ENCODE results near the gene P2RY2. TPM values are rescaled to one million over a fixed set of nuclear protein-coding genes. Genes with fewer than 3 reads are reported as not detected.

Gene P2RY2
- total RNA-seq, 1 experiment from 2014 or later = 0.26 TPM

DNA sequence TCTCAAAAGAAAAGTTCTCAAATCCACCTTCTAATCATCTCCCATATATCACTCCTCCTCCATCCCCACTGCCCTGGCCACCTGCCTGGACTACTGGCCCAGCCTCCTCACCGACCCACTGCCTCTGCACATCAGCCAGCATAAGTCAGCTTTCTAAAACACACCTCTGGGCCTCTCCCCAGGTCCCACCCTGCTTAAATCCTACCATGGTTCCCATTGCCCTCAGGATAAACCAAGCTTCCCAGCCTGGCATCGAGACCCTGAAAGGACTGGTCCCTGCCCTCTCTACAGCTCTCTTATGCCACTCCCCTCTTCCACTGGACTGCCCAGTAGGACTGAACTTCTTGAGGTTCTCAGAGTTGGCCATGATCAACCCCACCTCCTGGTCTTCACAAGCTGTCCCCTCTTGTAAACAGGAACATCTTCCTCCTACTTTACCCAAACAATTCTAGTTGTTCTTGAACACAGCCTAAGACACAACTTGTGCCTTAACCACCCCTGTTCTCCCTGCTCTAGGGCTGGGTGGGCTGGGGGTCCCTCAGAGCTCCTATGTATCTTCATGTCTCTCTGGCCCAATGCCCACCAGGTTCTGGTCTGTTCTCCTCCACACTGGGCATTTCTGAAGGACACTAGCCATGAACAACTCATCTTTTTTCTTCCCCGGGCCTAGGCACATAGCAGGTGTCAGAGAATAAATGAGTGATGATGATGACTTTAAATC is 41.5 kb downstream of the P2RY2 start:
- H3K27me3 Mint-ChIP-seq (ENCODE audit: low read depth) = peaks cover 19% of the 10 kb centered on the region
- H3K4ac ChIP-seq (ENCODE audit: low read depth, low read length) = no peak overlapping the region
- no peaks in the 10 kb centered on the region for H3K79me2 ChIP-seq (ENCODE audit: insufficient read depth, low read length)
- H3K18ac ChIP-seq (ENCODE audit: insufficient read length, low read depth, low read length) = no peak overlapping the region
- no peaks in the 10 kb centered on the region for H3K79me1 ChIP-seq (ENCODE audit: insufficient read depth, low read depth, low read length, poor library complexity, severe bottlenecking)
- no peak overlapping the region; a peak in 1 of 5 replicates for H3K4me3 Mint-ChIP-seq
- H3K23me2 ChIP-seq (ENCODE audit: insufficient read length, low read depth, low read length, poor library complexity, severe bottlenecking) = no peaks in the 10 kb centered on the region
- no peak overlapping the region for H2BK12ac ChIP-seq (ENCODE audit: insufficient read length, low read depth, low read length)
- no peak overlapping the region for H3K56ac ChIP-seq (ENCODE audit: insufficient read length, low read depth, low read length)
- H3K27ac ChIP-seq (ENCODE audit: insufficient read length, low read depth, low read length) = no peak overlapping the region
- no peak overlapping the region for H3K14ac ChIP-seq (ENCODE audit: insufficient read depth, low read length)
- H3K27ac Mint-ChIP-seq = peak overlapping the region in 1 of 3 experiments; percentile 17; a peak in 1 of 7 replicates
- no peaks in the 10 kb centered on the region for H3K36me3 Mint-ChIP-seq (ENCODE audit: insufficient read depth in 1 of 3, low read depth in 3 of 3)
- DNase-seq = peak; percentile 4
- no CpG with 5 or more reads among the region's 3 CpGs for WGBS (ENCODE audit: extremely low coverage, insufficient read length, low lambda C conversion rate)
- H3K27me3 ChIP-seq (ENCODE audit: insufficient read depth, low read length) = peaks cover 2% of the 10 kb centered on the region; the same call in 1 of the 2 replicates
- H3K4me2 ChIP-seq (ENCODE audit: insufficient read depth, insufficient read length, low read length) = no peak overlapping the region
- H2BK15ac ChIP-seq (ENCODE audit: low read depth, low read length) = no peak overlapping the region
- no peak overlapping the region for H2BK120ac ChIP-seq (ENCODE audit: low read depth, low read length, poor library complexity, severe bottlenecking)
- no peaks in the 10 kb centered on the region for H4K20me1 ChIP-seq (ENCODE audit: control insufficient read depth, insufficient read depth, insufficient read length)
- no peak overlapping the region for H4K8ac ChIP-seq (replicated peaks; ENCODE audit: insufficient read length, low read depth, low read length)
- no peak overlapping the region for H3K23ac ChIP-seq (ENCODE audit: insufficient read length, low read depth, low read length)
- H4K5ac ChIP-seq (ENCODE audit: insufficient read length, low read depth, low read length) = no peak overlapping the region
- no peak overlapping the region for H3T11ph ChIP-seq (ENCODE audit: low read length)
- no peak overlapping the region for H2AFZ ChIP-seq (ENCODE audit: low read length)
- H3K9ac ChIP-seq (ENCODE audit: extremely low read depth, insufficient read length, low read length) = no peak overlapping the region
- H3K9me3 ChIP-seq (ENCODE audit: control insufficient read depth, low read depth, low read length) = no peaks in the 10 kb centered on the region
- no peaks in the 10 kb centered on the region for H3K9me3 Mint-ChIP-seq
- TF ChIP-seq, protein P1, sequence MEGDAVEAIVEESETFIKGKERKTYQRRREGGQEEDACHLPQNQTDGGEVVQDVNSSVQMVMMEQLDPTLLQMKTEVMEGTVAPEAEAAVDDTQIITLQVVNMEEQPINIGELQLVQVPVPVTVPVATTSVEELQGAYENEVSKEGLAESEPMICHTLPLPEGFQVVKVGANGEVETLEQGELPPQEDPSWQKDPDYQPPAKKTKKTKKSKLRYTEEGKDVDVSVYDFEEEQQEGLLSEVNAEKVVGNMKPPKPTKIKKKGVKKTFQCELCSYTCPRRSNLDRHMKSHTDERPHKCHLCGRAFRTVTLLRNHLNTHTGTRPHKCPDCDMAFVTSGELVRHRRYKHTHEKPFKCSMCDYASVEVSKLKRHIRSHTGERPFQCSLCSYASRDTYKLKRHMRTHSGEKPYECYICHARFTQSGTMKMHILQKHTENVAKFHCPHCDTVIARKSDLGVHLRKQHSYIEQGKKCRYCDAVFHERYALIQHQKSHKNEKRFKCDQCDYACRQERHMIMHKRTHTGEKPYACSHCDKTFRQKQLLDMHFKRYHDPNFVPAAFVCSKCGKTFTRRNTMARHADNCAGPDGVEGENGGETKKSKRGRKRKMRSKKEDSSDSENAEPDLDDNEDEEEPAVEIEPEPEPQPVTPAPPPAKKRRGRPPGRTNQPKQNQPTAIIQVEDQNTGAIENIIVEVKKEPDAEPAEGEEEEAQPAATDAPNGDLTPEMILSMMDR (conservative IDR thresholded peaks at IDR 0.05) = no peak
- peaks cover 0 to 10% of the 10 kb centered on the region in 2 experiments; a peak in 3 of 4 replicates for H3K4me1 Mint-ChIP-seq
- H2BK5ac ChIP-seq (ENCODE audit: insufficient read length, low read length) = no peak overlapping the region
- no peaks in the 10 kb centered on the region for H3K4me1 ChIP-seq (ENCODE audit: insufficient read depth, low read length)
- no peak overlapping the region for H2BK20ac ChIP-seq (ENCODE audit: low read depth, low read length, poor library complexity, severe bottlenecking)
- no peak overlapping the region for H2AK5ac ChIP-seq (ENCODE audit: insufficient read length, low read length)
- no peak overlapping the region for H4K91ac ChIP-seq (ENCODE audit: insufficient read length, low read depth, low read length)
